Stimulated activated CD8-positive, alpha-beta memory T cell treated with anti-CD3 and anti-CD28 coated beads, Interleukin-15, amount 100 ng/mL, for 48 hours (primary cell): ENCODE data around the gene SNX25.
"Not testable (repeated sequence)": the region's sequence is repeated elsewhere in the genome, so short reads cannot be mapped to it uniquely, and the experiment has no call there.

Experiments
- DNase-seq, 2 donors: peaks; one replicate each; pipeline ENCODE4 v3.0.0-alpha.2; 2020; ENCODE audit warnings: low read depth in 2 of 2

Gene SNX25

GRCh38 chr4:185229021-185229818, 19.8 kb downstream of the SNX25 start:
- DNase-seq: no peak

- no peak for DNase-seq
These were observed 23.0 kb downstream of the SNX25 start for GRCh38 chr4:185232370-185232769.

DNA sequence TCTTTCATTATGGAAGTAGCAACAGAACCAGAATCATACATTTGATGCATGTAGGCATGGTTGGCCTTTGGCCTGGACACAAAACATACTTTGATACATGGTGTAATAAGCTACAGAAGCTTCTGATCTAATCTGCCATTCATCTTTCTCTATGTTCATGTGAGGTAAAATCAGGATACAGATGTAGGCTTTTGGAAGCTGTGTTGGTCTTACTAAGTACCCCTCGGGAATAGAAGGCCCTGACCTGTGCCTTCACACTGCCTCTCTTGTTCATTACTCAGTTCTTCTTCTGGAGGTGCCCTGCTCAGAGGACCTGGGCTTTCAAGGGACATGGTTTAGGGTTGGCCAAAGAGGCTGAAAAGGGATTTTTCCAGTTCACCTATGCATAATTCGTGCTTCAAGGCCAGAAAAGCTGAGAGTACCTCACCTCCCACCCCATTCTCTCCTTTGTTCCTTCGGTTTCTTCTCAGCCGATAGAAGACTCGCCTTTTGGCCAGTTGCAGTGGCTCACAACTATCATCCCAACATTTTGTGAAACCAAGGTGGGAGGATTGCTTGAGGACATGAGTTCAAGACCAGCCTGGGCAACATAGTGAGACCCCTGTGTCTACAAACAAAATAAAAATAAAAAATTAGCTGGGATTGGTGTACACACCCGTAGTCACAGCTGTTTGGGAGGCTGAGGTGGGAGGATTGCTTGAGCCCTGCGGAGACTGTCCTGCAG, 25.9 kb downstream of the SNX25 start:
- DNase-seq: no peak

DNA sequence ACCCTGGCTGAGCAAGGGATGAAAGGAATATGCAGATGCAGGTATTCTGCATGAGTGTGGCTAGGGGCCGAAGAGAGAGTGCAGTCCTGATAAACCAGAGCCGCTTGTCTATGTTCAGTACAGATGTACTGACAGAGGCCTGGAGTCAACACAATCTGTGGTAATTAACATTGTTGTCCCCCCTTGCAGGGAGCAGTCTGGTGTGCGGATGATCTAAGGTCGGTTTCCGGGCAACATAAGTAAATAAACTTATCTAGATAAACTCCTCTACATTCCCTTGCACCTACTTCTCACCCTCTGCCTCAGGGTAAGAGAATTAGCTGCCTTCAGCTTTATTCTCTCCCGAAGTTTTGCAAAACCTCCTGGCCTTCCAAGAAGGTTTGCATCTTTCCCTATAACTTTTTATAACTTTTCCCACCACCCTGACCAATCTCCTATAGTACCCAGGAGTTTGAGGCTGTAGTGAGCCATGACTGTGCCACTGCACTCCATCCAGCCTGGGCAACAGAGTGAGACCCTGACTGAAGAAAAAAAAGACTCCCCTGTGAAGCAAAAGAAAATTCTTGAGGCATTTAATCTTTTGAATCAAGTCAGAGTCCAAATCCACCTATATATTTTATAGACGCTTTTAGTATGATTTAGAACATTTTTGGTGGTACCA, 26.6 kb downstream of the SNX25 start:
- DNase-seq: no peak

- no peak for DNase-seq
These were observed 27.8 kb downstream of the SNX25 start for GRCh38 chr4:185237175-185237574.

- no peak for DNase-seq
These were observed 28.9 kb downstream of the SNX25 start for GRCh38 chr4:185238215-185238681.

DNA sequence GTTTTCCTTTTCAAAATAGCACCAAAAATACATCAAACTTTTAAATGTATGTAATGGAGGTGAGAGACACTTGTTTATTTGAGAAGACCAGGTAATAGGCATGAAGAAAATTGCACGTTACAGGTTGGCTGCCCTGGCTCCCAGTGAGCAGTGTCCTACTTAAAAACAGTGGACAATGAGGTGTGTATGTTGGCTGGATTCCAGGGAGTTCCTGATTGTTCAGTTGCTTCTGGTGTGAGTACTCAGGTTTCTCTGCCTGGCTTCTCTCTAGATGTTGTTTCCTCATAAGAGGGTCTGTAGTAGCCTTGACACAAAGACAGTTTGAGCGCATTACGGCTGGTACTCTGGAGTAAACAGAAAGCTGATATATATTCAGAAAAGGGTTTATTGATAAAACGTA, 29.4 kb downstream of the SNX25 start:
- no peak for DNase-seq

GRCh38 chr4:185240486-185240885, 31.1 kb downstream of the SNX25 start:
- DNase-seq: not testable (repeated sequence)

DNA sequence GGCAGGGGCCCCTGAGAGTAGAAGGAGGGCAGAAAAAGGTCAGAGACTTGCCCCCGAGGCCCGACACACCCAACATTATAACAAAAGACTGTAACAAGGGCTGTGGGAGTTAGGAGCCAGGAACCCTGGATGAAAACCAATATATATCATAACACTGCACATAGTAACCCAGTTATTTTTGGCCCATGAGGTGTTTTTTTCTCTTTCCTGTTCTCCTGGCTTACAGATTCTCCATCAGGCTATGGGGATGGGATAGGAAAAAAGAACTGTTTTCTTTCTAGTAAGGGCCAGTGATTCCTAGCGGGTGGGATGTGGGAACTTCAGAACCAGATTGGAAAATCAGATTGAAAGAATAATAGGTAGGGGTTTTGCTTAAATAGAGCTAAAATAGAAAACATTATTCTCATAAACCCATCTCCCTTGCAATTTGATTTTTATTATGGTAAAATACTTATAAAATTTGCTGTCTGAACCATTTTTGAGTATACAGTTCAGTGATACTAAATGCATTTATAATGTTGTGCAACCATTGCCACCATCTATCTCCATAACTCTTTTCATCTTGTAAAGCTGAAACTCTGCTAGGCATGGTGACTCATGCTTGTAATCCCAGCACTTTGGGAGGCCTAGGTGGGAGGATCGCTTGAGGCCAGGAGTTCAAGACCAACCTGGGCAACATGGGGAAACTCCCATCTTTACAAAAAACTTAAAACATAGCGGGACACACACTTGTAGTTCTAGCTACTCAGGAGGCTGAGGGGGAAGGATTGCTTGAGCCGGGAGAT, 33.5 kb downstream of the SNX25 start:
- no peak for DNase-seq

- DNase-seq: no peak
These were observed 34.5 kb downstream of the SNX25 start for GRCh38 chr4:185243879-185244278.

GRCh38 chr4:185244763-185245162, 35.4 kb downstream of the SNX25 start:
- DNase-seq: no peak

GRCh38 chr4:185246453-185246852, 37.1 kb downstream of the SNX25 start:
- DNase-seq: no peak

DNA sequence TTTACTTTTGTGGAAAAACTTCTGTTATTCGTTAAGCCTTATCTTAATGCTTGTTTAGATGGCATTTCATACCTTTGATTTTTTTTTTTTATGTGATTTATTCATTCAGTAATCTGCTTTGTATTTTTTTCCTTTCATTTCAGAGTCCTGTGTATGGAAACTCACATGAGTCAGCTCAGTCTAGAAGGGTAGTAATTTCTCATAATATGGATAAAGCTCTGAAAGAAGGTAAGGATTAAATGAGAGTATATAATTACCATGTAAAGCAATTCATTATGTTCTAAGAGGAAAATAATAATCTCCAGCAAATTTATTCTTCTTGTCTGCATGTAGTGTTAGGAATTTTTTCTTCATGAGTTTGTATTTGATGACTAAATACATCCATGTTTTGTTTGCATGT, 37.8 kb downstream of the SNX25 start:
- DNase-seq: no peak

DNA sequence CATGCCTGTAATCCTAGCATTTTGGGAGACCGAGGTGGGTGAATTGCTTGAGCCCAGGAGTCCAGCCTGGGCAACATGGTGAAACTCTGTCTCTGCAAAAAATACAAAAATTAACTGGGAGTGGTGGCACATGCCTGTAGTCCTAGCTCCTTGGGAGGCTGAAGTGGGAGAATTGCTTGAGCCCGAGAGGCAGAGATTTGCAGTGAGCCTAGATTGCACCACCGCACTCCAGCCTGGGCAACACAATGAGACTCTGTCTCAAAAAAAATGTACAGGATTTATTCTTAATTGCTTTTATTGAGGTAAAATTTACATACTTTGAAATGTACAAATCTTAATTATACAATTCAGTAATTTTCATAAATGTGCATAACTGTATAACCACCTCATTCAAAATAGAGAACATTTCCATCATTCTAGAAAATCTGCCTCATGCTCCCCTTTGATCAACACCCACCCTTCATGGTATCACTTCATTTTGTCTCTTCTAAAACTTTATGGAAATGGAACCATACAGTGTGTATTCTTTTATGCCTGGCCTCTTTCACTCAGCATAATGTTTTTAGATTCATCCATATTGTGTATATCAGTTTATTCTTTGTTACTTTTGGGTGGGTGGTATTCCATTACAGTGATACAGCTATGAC, 39.1 kb downstream of the SNX25 start:
- no peak for DNase-seq

DNA sequence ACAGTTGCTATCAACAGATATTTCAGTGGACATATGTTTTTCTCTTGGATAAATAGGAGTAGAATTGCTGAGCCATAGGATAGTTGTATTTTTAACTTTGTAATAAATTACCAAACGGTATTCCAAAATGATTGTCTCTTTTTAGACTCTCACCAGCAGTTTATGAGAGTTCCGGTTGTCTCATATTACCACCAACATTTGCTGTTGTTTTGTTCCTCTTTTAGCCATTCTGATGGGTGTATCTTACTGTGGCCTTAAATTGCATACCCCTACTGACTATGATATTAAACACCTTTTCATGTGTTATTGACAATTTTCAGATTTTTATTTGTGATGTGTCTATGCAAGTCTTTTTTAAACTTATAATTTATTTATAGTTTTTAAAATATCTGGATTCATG, 39.7 kb downstream of the SNX25 start:
- no peak for DNase-seq

DNA sequence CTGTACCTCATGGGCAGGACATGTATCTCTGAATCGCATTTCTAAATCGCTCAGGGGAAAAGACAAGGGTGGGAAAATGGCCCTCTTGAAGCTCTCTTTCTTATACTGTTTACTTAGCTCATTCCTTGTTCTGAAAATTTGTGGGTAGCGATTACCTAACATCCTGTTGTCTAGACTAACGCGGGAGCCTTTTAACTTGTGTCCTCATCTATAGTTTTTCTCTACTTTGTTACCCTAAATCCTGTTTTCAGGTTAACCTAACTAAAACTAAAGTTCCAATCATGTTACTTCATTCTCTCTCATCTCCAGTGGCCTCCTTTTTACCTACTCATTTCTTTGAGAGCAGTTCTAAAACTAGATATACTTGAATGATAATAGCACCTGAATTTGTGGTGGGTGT, 45.0 kb downstream of the SNX25 start:
- DNase-seq: no peak

DNA sequence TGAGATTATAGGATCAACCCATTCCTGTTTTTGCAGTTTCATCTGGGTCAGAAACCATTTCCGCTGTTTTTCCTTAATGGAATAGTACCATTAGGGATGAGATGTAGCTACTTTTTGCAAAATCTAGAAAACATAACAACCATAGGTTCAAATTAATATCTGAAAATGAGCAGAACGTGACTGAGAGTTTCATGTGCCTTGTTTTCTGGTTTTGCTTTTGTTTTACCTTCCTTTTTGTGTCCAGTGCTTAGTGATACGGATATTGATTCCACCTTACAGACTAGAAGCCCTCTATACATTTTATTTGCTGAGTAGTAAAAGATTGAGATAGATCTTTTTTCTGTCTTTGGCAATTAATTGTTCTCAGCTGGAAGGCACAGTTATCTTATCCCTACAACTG, 46.5 kb downstream of the SNX25 start:
- DNase-seq: no peak

DNA sequence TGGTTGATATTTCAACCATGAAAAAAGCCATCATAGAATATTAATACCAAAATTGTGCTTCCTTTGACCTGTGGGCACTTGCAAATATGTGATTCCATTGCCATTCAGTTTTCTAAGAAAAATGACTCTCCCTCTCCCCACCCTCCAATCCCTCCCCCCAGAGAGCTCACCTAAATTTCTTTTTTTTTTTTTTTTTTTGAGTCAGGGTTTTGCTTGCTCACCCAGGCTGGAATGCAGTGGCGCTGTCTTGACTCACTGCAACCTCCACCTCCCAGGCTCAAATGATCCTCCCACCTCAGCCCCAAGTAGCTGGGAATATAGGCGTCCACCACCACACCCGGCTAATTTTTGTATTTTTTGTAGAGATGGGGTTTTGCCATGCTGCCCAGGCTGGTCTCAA, 47.0 kb downstream of the SNX25 start:
- no peak for DNase-seq

- DNase-seq: no peak
These were observed 47.7 kb downstream of the SNX25 start for GRCh38 chr4:185257086-185257485.

DNA sequence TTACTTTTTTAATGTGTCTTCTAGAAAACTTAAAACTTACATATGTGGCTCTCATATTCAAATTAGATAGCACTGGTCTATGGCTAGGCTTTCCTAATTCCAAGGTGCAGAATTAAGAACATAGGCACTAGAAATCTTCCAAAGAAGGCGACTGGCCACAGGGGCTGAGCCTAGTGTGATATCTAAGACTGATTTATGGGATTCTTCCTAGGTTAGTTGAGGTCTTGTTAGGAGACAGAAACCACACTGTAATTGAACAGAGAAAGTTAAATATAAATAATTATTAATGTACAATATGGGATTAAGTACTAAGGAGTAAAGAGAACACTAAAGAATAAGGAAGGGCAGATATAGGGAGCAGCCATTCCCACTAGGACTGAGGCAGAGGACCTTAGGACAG, 48.3 kb downstream of the SNX25 start:
- no peak for DNase-seq

- DNase-seq: not testable (repeated sequence)
These were observed 49.3 kb downstream of the SNX25 start for GRCh38 chr4:185258741-185259140.
